RWPE1 (cell line): ENCODE measurements around the gene PITPNC1.

Source experiments
- CTCF ChIA-PET: fragments of 350-600 bp; sonication (Branson Sonifier 250); formaldehyde crosslinking; extraction: SDS; loops from one replicate; lab custom pipeline; 2021; lab: Yijun Ruan, JAX
- POLR2A ChIA-PET: fragments of 400-600 bp; formaldehyde crosslinking; extraction: SDS; loops from one replicate; lab custom pipeline; 2020; ENCODE audit warnings: antibody characterized with exemption; ENCODE audit not compliant: low non-redundant PET; lab: Yijun Ruan, JAX
- DNase-seq: peaks from one replicate; pipeline ENCODE4 v3.0.0; 2012; ENCODE audit warnings: low spot score
- H3K27ac ChIP-seq: fragments of 450-650 bp; 2 replicates; pipeline ENCODE4 v1.5.1; 2017
- CTCF ChIP-seq: fragments of 450-650 bp; conservative IDR thresholded peaks from 2 replicates; pipeline ENCODE4 v1.5.1; 2017; ENCODE audit warnings: low read depth, mild to moderate bottlenecking

PITPNC1 gene

GRCh38 chr17:67566656-67567055 lies 189.6 kb downstream of the PITPNC1 start:
- no peak overlapping the region for H3K27ac ChIP-seq
- TF ChIP-seq CTCF, result no peak
- POLR2A ChIA-PET, result no interaction called here
- CTCF ChIA-PET, result no interaction called here
- DNase-seq, result no peak

- ChIA-PET POLR2A (no interaction called here), CTCF (interaction anchor here (0.7 kb wide), 1 partner anchor 17 kb away, joined by 3 read pairs; no protein-coding TSS in a partner anchor)
- DNase-seq, result no peak
- no peak overlapping the region for H3K27ac ChIP-seq
- TF ChIP-seq CTCF, result no peak
These were observed 192.0 kb downstream of the PITPNC1 start for GRCh38 chr17:67569015-67569451.

- H3K27ac ChIP-seq, result no peak overlapping the region
- ChIA-PET POLR2A (no interaction called here), CTCF (interaction anchor here (0.6 kb wide), 1 partner anchor 15 kb away, joined by 3 read pairs; no protein-coding TSS in a partner anchor)
- no peak for DNase-seq
- TF ChIP-seq CTCF, result no peak
These were observed 192.8 kb downstream of the PITPNC1 start for GRCh38 chr17:67569873-67570272.

- no peak for TF ChIP-seq CTCF
- POLR2A ChIA-PET, result no interaction called here
- CTCF ChIA-PET, result interaction anchor here (1.8 kb wide), 1 partner anchor 95 kb away, joined by 6 read pairs; no protein-coding TSS in a partner anchor
- no peak overlapping the region for H3K27ac ChIP-seq
- no peak for DNase-seq
These were observed 193.7 kb downstream of the PITPNC1 start for GRCh38 chr17:67570797-67571196.

GRCh38 chr17:67571478-67571877 lies 194.4 kb downstream of the PITPNC1 start:
- no peak for TF ChIP-seq CTCF
- CTCF ChIA-PET, result interaction anchor here (1.8 kb wide), 1 partner anchor 96 kb away, joined by 6 read pairs; no protein-coding TSS in a partner anchor
- no peak for DNase-seq
- POLR2A ChIA-PET, result no interaction called here
- H3K27ac ChIP-seq, result no peak overlapping the region

GRCh38 chr17:67573987-67574657 lies 197.0 kb downstream of the PITPNC1 start:
- no peak overlapping the region for H3K27ac ChIP-seq
- DNase-seq, result no peak
- no peak for TF ChIP-seq CTCF
- ChIA-PET POLR2A (no interaction called here), CTCF (interaction anchor here (0.6 kb wide), 1 partner anchor 1288 kb away, joined by 3 read pairs; no protein-coding TSS in a partner anchor)
